K562 (cell line): ENCODE data around the gene CALML3. TPM values are rescaled to one million over a fixed set of nuclear protein-coding genes. Genes with fewer than 3 reads are reported as not detected.

Source experiments
- BRD9 ChIP-seq: fragments of 450-650 bp; IDR thresholded peaks from 2 replicates; pipeline ENCODE4 v1.6.1; 2018; ENCODE audit warnings: low read depth; ENCODE audit not compliant: partially characterized antibody
- HNRNPLL ChIP-seq: fragments of 200-400 bp; formaldehyde crosslinking; IDR thresholded peaks from 2 replicates; pipeline ENCODE4 v1.6.1; 2017; ENCODE audit warnings: low read length, low read depth, mild to moderate bottlenecking; ENCODE audit not compliant: poor library complexity, severe bottlenecking
- IRF2 ChIP-seq: sonication (generic); formaldehyde crosslinking; IDR thresholded peaks from 2 replicates; pipeline ENCODE4 v1.8.1; 2022; ENCODE audit warnings: mild to moderate bottlenecking, missing genetic modification reagents
- MCM3 ChIP-seq: fragments of 450-650 bp; IDR thresholded peaks from 2 replicates; pipeline ENCODE4 v1.6.1; 2016
- NBN ChIP-seq: fragments of 450-650 bp; IDR thresholded peaks from 2 replicates; pipeline ENCODE4 v1.6.1; 2016; ENCODE audit warnings: low read depth, mild to moderate bottlenecking
- NR3C1 ChIP-seq: sonication (generic); formaldehyde crosslinking; IDR thresholded peaks from 2 replicates; pipeline ENCODE4 v1.8.1; 2022; ENCODE audit warnings: missing genetic modification reagents
- POLR2B ChIP-seq: fragments of 450-650 bp; IDR thresholded peaks from 2 replicates; pipeline ENCODE4 v1.6.1; 2018; ENCODE audit warnings: low read depth; ENCODE audit not compliant: partially characterized antibody
- SIN3B ChIP-seq: fragments of 450-650 bp; IDR thresholded peaks from 2 replicates; pipeline ENCODE4 v1.6.1; 2017; ENCODE audit warnings: low read depth, mild to moderate bottlenecking, moderate library complexity
- SMAD1 ChIP-seq: fragments of 150-350 bp; IDR thresholded peaks from 2 replicates; pipeline ENCODE4 v1.6.1; 2014; ENCODE audit warnings: low read length, low read depth; ENCODE audit not compliant: partially characterized antibody
- ZKSCAN1 ChIP-seq: fragments of 150-350 bp; IDR thresholded peaks from 2 replicates; pipeline ENCODE4 v1.6.1; 2016; ENCODE audit warnings: low read depth, low read length
- ZNF445 ChIP-seq: fragments of 250-450 bp; sonication (Bioruptor Pico); IDR thresholded peaks from 2 replicates; pipeline ENCODE4 v1.4.0; 2020; ENCODE audit warnings: low read depth, mild to moderate bottlenecking, moderate library complexity
- ZNF77 ChIP-seq: fragments of 250-450 bp; sonication (Bioruptor Pico); IDR thresholded peaks from 2 replicates; pipeline ENCODE4 v1.5.0; 2020
- ZSCAN32 ChIP-seq: fragments of 450-650 bp; formaldehyde crosslinking; IDR thresholded peaks from 2 replicates; pipeline ENCODE4 v1.4.0; 2020; ENCODE audit warnings: mild to moderate bottlenecking, moderate library complexity
- polyA plus RNA-seq, 8 experiments: library from polyadenylated mRNA; depleted of rRNA in 4 of 8; stranded (reverse) in 5 of 8; unstranded in 3 of 8; fragments of >200 nt; fragmentation: Nextera tagmentation in 2 of 8; fragmentation: Illumina TruSeq in 1 of 8; extraction: Ambion mirVana in 2 of 8; extraction: Trizol in 1 of 8; gene quantifications; 2 replicates each; pipeline versions ENCODE4 v1.2.1 to v1.2.3, GENCODE V29; 2011 to 2014; ENCODE audit warnings: inconsistent platforms in 1 of 8, missing spikeins in 1 of 8
- total RNA-seq, 7 experiments: library from RNA; depleted of rRNA in 6 of 7; stranded (reverse); fragments of >200 nt in 6 of 7; fragmentation: Illumina TruSeq in 2 of 7; extraction: Trizol in 2 of 7; gene quantifications; 2 replicates each; pipeline versions ENCODE4 v1.2.1 to v1.2.3, GENCODE V29; 2011 to 2021; ENCODE audit warnings: low replicate concordance in 1 of 7
- TF ChIP-seq, protein P1 (sequence below): sonication (generic); formaldehyde crosslinking; IDR thresholded peaks from 2 replicates; pipeline ENCODE4 v1.8.0; 2022; ENCODE audit warnings: missing genetic modification reagents, mild to moderate bottlenecking, borderline replicate concordance
- TF ChIP-seq, protein P2 (sequence below): sonication (generic); formaldehyde crosslinking; IDR thresholded peaks from 2 replicates; pipeline ENCODE4 v1.8.1; 2023; ENCODE audit warnings: mild to moderate bottlenecking, missing genetic modification reagents
- TF ChIP-seq, protein P3 (sequence below): fragments of 450-650 bp; IDR thresholded peaks from 2 replicates; pipeline ENCODE4 v1.6.1; 2016; ENCODE audit warnings: missing biosample characterization, missing genetic modification characterization
- TF ChIP-seq, protein P4 (sequence below): fragments of 250-450 bp; sonication (Bioruptor Pico); IDR thresholded peaks from 2 replicates; pipeline ENCODE4 v1.8.0; 2022; ENCODE audit warnings: moderate library complexity, mild to moderate bottlenecking, inconsistent platforms

Gene CALML3
- total and polyA plus RNA-seq, 9 of the 15 experiments (the other 6 are each of a cell fraction or from before 2014, with no cell fraction given), result not detected

DNA sequence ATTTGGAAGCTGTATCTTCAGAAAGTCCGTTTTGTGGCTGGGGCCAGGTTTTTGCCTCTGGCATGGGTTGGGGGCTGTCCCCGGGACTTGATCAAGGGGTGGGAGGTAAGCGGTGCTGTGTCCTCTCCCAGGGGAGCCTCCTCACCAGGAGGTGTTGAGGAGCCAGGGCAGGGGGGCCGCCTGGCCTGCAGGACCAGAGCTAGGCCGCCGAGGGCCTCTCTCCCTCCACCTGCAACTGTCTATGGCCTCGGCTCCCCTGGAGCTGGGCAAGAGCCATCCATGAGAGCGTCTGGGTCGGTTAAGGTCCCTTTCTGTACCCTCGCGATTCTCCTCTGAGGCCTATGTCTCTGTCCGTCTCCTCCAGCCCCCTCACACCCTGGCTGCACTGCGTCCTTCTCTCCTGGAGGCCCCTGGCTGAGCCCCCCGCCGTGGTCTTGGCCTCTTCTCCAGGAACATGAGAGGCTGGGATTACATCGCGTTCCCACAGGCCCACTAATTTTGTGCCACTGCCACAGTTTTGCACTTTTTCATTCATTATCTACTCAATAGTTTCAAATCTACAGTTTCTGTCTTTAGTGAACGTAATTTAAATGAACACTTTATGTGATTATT lies 46.0 kb upstream of the CALML3 start (continued):
- TF ChIP-seq, protein P1, sequence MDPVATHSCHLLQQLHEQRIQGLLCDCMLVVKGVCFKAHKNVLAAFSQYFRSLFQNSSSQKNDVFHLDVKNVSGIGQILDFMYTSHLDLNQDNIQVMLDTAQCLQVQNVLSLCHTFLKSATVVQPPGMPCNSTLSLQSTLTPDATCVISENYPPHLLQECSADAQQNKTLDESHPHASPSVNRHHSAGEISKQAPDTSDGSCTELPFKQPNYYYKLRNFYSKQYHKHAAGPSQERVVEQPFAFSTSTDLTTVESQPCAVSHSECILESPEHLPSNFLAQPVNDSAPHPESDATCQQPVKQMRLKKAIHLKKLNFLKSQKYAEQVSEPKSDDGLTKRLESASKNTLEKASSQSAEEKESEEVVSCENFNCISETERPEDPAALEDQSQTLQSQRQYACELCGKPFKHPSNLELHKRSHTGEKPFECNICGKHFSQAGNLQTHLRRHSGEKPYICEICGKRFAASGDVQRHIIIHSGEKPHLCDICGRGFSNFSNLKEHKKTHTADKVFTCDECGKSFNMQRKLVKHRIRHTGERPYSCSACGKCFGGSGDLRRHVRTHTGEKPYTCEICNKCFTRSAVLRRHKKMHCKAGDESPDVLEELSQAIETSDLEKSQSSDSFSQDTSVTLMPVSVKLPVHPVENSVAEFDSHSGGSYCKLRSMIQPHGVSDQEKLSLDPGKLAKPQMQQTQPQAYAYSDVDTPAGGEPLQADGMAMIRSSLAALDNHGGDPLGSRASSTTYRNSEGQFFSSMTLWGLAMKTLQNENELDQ (CRISPR knock-in tag), result no peak
- TF ChIP-seq ZSCAN32 (CRISPR knock-in tag), result no peak
- TF ChIP-seq NR3C1 (CRISPR knock-in tag), result no peak
- no peak for TF ChIP-seq HNRNPLL
- TF ChIP-seq SMAD1, result no peak
- TF ChIP-seq, protein P2, sequence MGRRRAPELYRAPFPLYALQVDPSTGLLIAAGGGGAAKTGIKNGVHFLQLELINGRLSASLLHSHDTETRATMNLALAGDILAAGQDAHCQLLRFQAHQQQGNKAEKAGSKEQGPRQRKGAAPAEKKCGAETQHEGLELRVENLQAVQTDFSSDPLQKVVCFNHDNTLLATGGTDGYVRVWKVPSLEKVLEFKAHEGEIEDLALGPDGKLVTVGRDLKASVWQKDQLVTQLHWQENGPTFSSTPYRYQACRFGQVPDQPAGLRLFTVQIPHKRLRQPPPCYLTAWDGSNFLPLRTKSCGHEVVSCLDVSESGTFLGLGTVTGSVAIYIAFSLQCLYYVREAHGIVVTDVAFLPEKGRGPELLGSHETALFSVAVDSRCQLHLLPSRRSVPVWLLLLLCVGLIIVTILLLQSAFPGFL (CRISPR knock-in tag), result no peak
- TF ChIP-seq SIN3B, result peak; percentile 29; the same call in 1 of the 2 replicates
- TF ChIP-seq IRF2 (CRISPR knock-in tag), result no peak
- TF ChIP-seq, protein P3, sequence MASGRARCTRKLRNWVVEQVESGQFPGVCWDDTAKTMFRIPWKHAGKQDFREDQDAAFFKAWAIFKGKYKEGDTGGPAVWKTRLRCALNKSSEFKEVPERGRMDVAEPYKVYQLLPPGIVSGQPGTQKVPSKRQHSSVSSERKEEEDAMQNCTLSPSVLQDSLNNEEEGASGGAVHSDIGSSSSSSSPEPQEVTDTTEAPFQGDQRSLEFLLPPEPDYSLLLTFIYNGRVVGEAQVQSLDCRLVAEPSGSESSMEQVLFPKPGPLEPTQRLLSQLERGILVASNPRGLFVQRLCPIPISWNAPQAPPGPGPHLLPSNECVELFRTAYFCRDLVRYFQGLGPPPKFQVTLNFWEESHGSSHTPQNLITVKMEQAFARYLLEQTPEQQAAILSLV (tag), result no peak
- TF ChIP-seq POLR2B, result peak; percentile 10
- TF ChIP-seq, protein P4, sequence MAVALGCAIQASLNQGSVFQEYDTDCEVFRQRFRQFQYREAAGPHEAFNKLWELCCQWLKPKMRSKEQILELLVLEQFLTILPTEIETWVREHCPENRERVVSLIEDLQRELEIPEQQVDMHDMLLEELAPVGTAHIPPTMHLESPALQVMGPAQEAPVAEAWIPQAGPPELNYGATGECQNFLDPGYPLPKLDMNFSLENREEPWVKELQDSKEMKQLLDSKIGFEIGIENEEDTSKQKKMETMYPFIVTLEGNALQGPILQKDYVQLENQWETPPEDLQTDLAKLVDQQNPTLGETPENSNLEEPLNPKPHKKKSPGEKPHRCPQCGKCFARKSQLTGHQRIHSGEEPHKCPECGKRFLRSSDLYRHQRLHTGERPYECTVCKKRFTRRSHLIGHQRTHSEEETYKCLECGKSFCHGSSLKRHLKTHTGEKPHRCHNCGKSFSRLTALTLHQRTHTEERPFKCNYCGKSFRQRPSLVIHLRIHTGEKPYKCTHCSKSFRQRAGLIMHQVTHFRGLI (CRISPR knock-in tag), result no peak
- TF ChIP-seq ZKSCAN1, result no peak
- TF ChIP-seq MCM3, result no peak
- no peak for TF ChIP-seq ZNF77 (CRISPR knock-in tag)
- no peak for TF ChIP-seq BRD9
- TF ChIP-seq ZNF445 (CRISPR knock-in tag), result no peak
- no peak for TF ChIP-seq NBN
- TF ChIP-seq, all 486 proteins: peak for 32
